Endothelial cell of umbilical vein (primary cell): ENCODE results near the gene TK2. TPM values are rescaled to one million over a fixed set of nuclear protein-coding genes. Genes with fewer than 3 reads are reported as not detected.

ENCODE experiments used
- BruUV-seq: library from RNA; stranded (reverse); fragments of 400-500 nt; replicated peaks from 2 replicates; lab custom pipeline; 2021; lab: Mats Ljungman, UMichigan
- CTCF ChIA-PET: fragments of 300-600, 350-600 bp; sonication (Branson Sonifier 250); formaldehyde crosslinking; loops from one replicate; lab custom pipeline; 2021; ENCODE audit warnings: antibody characterized with exemption, inconsistent platforms; lab: Charles Lee
- POLR2A ChIA-PET: fragments of 300-600, 350-600 bp; sonication (Branson Sonifier 250); formaldehyde crosslinking; loops from one replicate; lab custom pipeline; 2021; ENCODE audit warnings: antibody characterized with exemption, inconsistent platforms; lab: Charles Lee
- DNase-seq: peaks from one replicate; pipeline ENCODE4 v3.0.0-alpha.2; 2011; ENCODE audit warnings: low read depth, low spot score
- FAIRE-seq: peaks from 2 replicates; lab custom pipeline; 2011; peaks lifted over from hg19 to GRCh38; lab: Jason Lieb, UNC
- H2AFZ ChIP-seq: 2 replicates; pipeline ENCODE4 v1.6.0; 2012; ENCODE audit warnings: low read depth, low read length, control low read depth, inconsistent platforms
- H3K27ac ChIP-seq: 2 replicates; pipeline ENCODE4 v1.5.1; 2011; ENCODE audit warnings: low read depth, mild to moderate bottlenecking, control low read depth, low read length, moderate library complexity; ENCODE audit not compliant: insufficient read depth
- H3K27me3 ChIP-seq, 2 experiments: 2 replicates each; pipeline versions ENCODE4 v1.6.0 to v1.6.1; 2011; ENCODE audit warnings: low read length in 2 of 2, mixed read lengths in 1 of 2; ENCODE audit not compliant: control insufficient read depth in 2 of 2, insufficient read depth in 2 of 2
- H3K36me3 ChIP-seq, 2 experiments: 2 replicates in 1 of 2; 3 replicates in 1 of 2; pipeline ENCODE4 v1.5.1; 2011; ENCODE audit warnings: low read length in 2 of 2, mild to moderate bottlenecking in 1 of 2, moderate library complexity in 1 of 2; ENCODE audit not compliant: control insufficient read depth in 2 of 2, insufficient read depth in 2 of 2; ENCODE audit errors: extremely low read depth in 1 of 2
- H3K4me1 ChIP-seq: 3 replicates; pipeline ENCODE4 v1.5.1; 2011; ENCODE audit warnings: mild to moderate bottlenecking, low read length; ENCODE audit not compliant: control insufficient read depth, insufficient read depth; ENCODE audit errors: extremely low read depth
- H3K4me2 ChIP-seq: 2 replicates; pipeline ENCODE4 v1.6.1; 2011; ENCODE audit warnings: low read length, control low read depth, mixed read lengths; ENCODE audit not compliant: insufficient read depth
- H3K4me3 ChIP-seq, 3 experiments: fragments of 200-600 bp in 1 of 3; sonication (generic), shearing (Covaris generic) in 1 of 3; replicated peaks in 1 of 3; 2 replicates each; pipeline ENCODE4 v1.5.1; 2011 to 2016; ENCODE audit warnings: control low read depth in 3 of 3, low read length in 3 of 3, mild to moderate bottlenecking in 2 of 3, inconsistent platforms in 1 of 3, low read depth in 1 of 3, moderate library complexity in 1 of 3; ENCODE audit not compliant: insufficient read depth in 1 of 3
- H3K79me2 ChIP-seq: 2 replicates; pipeline ENCODE4 v1.6.0; 2012; ENCODE audit warnings: low read length, inconsistent platforms; ENCODE audit not compliant: control insufficient read depth, insufficient read depth
- H3K9ac ChIP-seq: replicated peaks from 2 replicates; pipeline ENCODE3; 2011; ENCODE audit warnings: low read length, control low read depth; ENCODE audit not compliant: insufficient read depth; ENCODE audit errors: extremely low read depth
- H3K9me1 ChIP-seq: replicated peaks from 3 replicates; pipeline ENCODE4 v1.6.0; 2011; ENCODE audit warnings: mild to moderate bottlenecking, low read length; ENCODE audit not compliant: control insufficient read depth, insufficient read depth; ENCODE audit errors: extremely low read depth
- H3K9me3 ChIP-seq: replicated peaks from 2 replicates; pipeline ENCODE4 v1.5.1; 2012; ENCODE audit warnings: low read length, inconsistent platforms; ENCODE audit not compliant: control insufficient read depth, insufficient read depth
- H4K20me1 ChIP-seq: replicated peaks from 2 replicates; pipeline ENCODE3; 2011; ENCODE audit warnings: mild to moderate bottlenecking, low read length; ENCODE audit not compliant: control insufficient read depth, insufficient read depth; ENCODE audit errors: extremely low read depth
- EZH2 ChIP-seq: IDR thresholded peaks from 2 replicates; pipeline ENCODE4 v1.6.1; 2012; ENCODE audit warnings: borderline replicate concordance, low read depth, mild to moderate bottlenecking, moderate library complexity, low read length, inconsistent platforms; ENCODE audit not compliant: severe bottlenecking
- FOS ChIP-seq: IDR thresholded peaks from 2 replicates; pipeline ENCODE4 v1.6.1; 2011; ENCODE audit warnings: mild to moderate bottlenecking, low read length, moderate library complexity, borderline replicate concordance; ENCODE audit not compliant: insufficient read depth
- GATA2 ChIP-seq: IDR thresholded peaks from 2 replicates; pipeline ENCODE4 v1.7.0; 2011; ENCODE audit warnings: low read depth, mild to moderate bottlenecking, moderate library complexity, mixed read lengths, low read length; ENCODE audit not compliant: insufficient read length, insufficient read depth
- JUN ChIP-seq: IDR thresholded peaks from 2 replicates; pipeline ENCODE4 v1.6.1; 2011; ENCODE audit warnings: borderline replicate concordance, low read depth; ENCODE audit not compliant: insufficient read length, insufficient read depth
- MAX ChIP-seq: IDR thresholded peaks from 2 replicates; pipeline ENCODE4 v1.6.1; 2011; ENCODE audit not compliant: insufficient read depth, insufficient read length
- MYC ChIP-seq: IDR thresholded peaks from one replicate; pipeline ENCODE4 v1.6.1; 2011; ENCODE audit warnings: mild to moderate bottlenecking, low read depth, low read length
- POLR2AphosphoS5 ChIP-seq: IDR thresholded peaks from 2 replicates; pipeline ENCODE4 v1.6.1; 2012; ENCODE audit warnings: low read depth, mild to moderate bottlenecking, control low read depth, low read length, moderate library complexity; ENCODE audit not compliant: insufficient read depth
- dilution Hi-C: fragments of 300-500 bp; cut with MboI; formaldehyde crosslinking; loops from one replicate; pipeline ENCODE4 v1.15.0; 2019; ENCODE audit warnings: low sequenced_read_pairs; ENCODE audit not compliant: extremely low pct_ligation_motif_present
- intact Hi-C: fragments of 100-400 bp; cut with micrococcal nuclease; formaldehyde crosslinking; loops from one replicate; pipeline ENCODE4 v1.10.0; 2022
- polyA plus RNA-seq, 4 experiments: library from polyadenylated mRNA; depleted of rRNA in 3 of 4; stranded (reverse) in 3 of 4; unstranded in 1 of 4; fragments of >200 nt; gene quantifications; 2 replicates each; pipeline versions ENCODE4 v1.2.1 to v1.2.3, GENCODE V29; 2011 to 2012; ENCODE audit warnings: missing spikeins in 1 of 4
- total RNA-seq: library from RNA; stranded (reverse); gene quantifications from 2 replicates; pipeline ENCODE4 v1.2.3, GENCODE V29; 2021

TK2 gene
- total and polyA plus RNA-seq, 2 donors (not counting 3 experiments of a cell fraction or from before 2014, with no cell fraction given), result 12.1 to 25.2 TPM

GRCh38 chr16:66477028-66477515, 72.8 kb downstream of the TK2 start:
- H3K4me3 ChIP-seq, result no peak overlapping the region
- FAIRE-seq (no peak), DNase-seq (no peak)
- H3K4me2 ChIP-seq, result no peak overlapping the region
- TF ChIP-seq MYC, result no peak
- no peak for TF ChIP-seq FOS
- no peak for TF ChIP-seq MAX
- no peak for TF ChIP-seq POLR2AphosphoS5
- TF ChIP-seq JUN, result no peak
- TF ChIP-seq GATA2, result no peak
- TF ChIP-seq EZH2, result no peak
- H2AFZ ChIP-seq, result no peak overlapping the region
- CTCF ChIA-PET, result interaction anchor here (0.8 to 3.4 kb wide), 12 partner anchors 10 to 158 kb away, joined by 3 to 18 read pairs (median 4); no protein-coding TSS in a partner anchor
- POLR2A ChIA-PET, result interaction anchor here (0.7 kb wide), 1 partner anchor 39 kb away, joined by 3 read pairs; no protein-coding TSS in a partner anchor
- H3K27me3 ChIP-seq, result peaks cover 0 to 8% of the 10 kb centered on the region in 2 experiments
- intact Hi-C loops (loop anchor here (5.0 kb wide), 1 partner anchor 50 kb away; the partner anchor contains the start of gene BEAN1), dilution Hi-C loops (no loop called here)
- BruUV-seq, result no TSS peak
- H4K20me1 ChIP-seq, result no peaks in the 10 kb centered on the region
- no peaks in the 10 kb centered on the region for H3K79me2 ChIP-seq
- H3K4me1 ChIP-seq, result peaks cover 5% of the 10 kb centered on the region
- no peak overlapping the region for H3K27ac ChIP-seq
- H3K9ac ChIP-seq, result no peak overlapping the region
- H3K9me1 ChIP-seq, result no peaks in the 10 kb centered on the region
- H3K9me3 ChIP-seq, result no peaks in the 10 kb centered on the region
- no peaks in the 10 kb centered on the region for H3K36me3 ChIP-seq
